A549 (cell line): Measurements from ENCODE around the gene TRIP11. TPM values are rescaled to one million over a fixed set of nuclear protein-coding genes. Genes with fewer than 3 reads are reported as not detected.

ENCODE experiments used
- ATAC-seq, 2 experiments: fragments of 200-7000 bp in 1 of 2; fragments of >200 bp in 1 of 2; cut with Nextera tagmentation in 1 of 2; cut with Tn5 transposase in 1 of 2; 3 replicates each; pipeline versions ENCODE4 v1.8.0 to v1.9.1; 2018 to 2020; ENCODE audit warnings: mild to moderate bottlenecking in 1 of 2, moderate library complexity in 1 of 2
- CTCF ChIA-PET: fragments of 300-600 bp; sonication (Branson Sonifier 250); formaldehyde crosslinking; extraction: SDS; loops from one replicate; lab custom pipeline; 2021; ENCODE audit warnings: antibody characterized with exemption, inconsistent platforms; lab: Yijun Ruan, JAX
- POLR2A ChIA-PET: fragments of 350-600 bp; formaldehyde crosslinking; extraction: SDS; loops from one replicate; lab custom pipeline; 2021; ENCODE audit warnings: antibody characterized with exemption, inconsistent platforms; lab: Yijun Ruan, JAX
- DNase-seq, 2 experiments: peaks; one replicate each; pipeline versions ENCODE4 v3.0.0 to v3.0.0-alpha.2; 2011 to 2016; ENCODE audit warnings: low read depth in 1 of 2, low spot score in 1 of 2
- FAIRE-seq: peaks from 2 replicates; lab custom pipeline; 2011; peaks lifted over from hg19 to GRCh38; lab: Jason Lieb, UNC
- H3K27ac ChIP-seq, 2 experiments: fragments of >200 bp; sonication (Bioruptor Twin); formaldehyde crosslinking; 3 replicates each; pipeline ENCODE4 v1.5.1; 2016 to 2017
- H3K4me1 ChIP-seq: fragments of >200 bp; sonication (Bioruptor Twin); formaldehyde crosslinking; 3 replicates; pipeline ENCODE4 v1.6.1; 2016
- H3K4me2 ChIP-seq: fragments of >200 bp; sonication (Bioruptor Twin); formaldehyde crosslinking; 3 replicates; pipeline ENCODE4 v1.6.1; 2016
- H3K4me3 ChIP-seq: fragments of >200 bp; sonication (Bioruptor Twin); formaldehyde crosslinking; 3 replicates; pipeline ENCODE4 v1.5.1; 2016
- H3K9me3 ChIP-seq: fragments of >200 bp; sonication (Bioruptor Twin); formaldehyde crosslinking; 3 replicates; pipeline ENCODE4 v1.6.1; 2016
- CBX2 ChIP-seq: fragments of 200-600 bp; sonication (generic); IDR thresholded peaks from 2 replicates; pipeline ENCODE4 v1.6.1; 2016; ENCODE audit warnings: low read depth, mild to moderate bottlenecking, borderline replicate concordance
- CBX8 ChIP-seq: fragments of 200-600 bp; sonication (generic); IDR thresholded peaks from 2 replicates; pipeline ENCODE4 v1.6.1; 2016
- CEBPB ChIP-seq, 2 experiments: fragments of >200 bp in 1 of 2; sonication (Bioruptor Twin) in 1 of 2; formaldehyde crosslinking in 1 of 2; IDR thresholded peaks; 2 replicates each; pipeline ENCODE4 v1.6.1; 2012 to 2016
- CHD2 ChIP-seq: fragments of 150-350 bp; IDR thresholded peaks from 2 replicates; pipeline ENCODE4 v1.6.1; 2014; ENCODE audit warnings: low read length; ENCODE audit not compliant: partially characterized antibody
- EHF ChIP-seq: fragments of 250-450 bp; sonication (Bioruptor Pico); IDR thresholded peaks from 2 replicates; pipeline ENCODE4 v1.5.0; 2020; ENCODE audit warnings: mild to moderate bottlenecking
- EHMT2 ChIP-seq: fragments of 200-600 bp; sonication (generic); IDR thresholded peaks from 2 replicates; pipeline ENCODE4 v1.6.1; 2016; ENCODE audit warnings: antibody characterized with exemption, low read depth, mild to moderate bottlenecking, moderate library complexity
- EP300 ChIP-seq, 2 experiments: fragments of >200 bp; sonication (Bioruptor Twin); formaldehyde crosslinking; IDR thresholded peaks; 2 replicates in 1 of 2; 3 replicates in 1 of 2; pipeline ENCODE4 v1.6.1; 2016 to 2017
- FOSB ChIP-seq: fragments of 250-450 bp; sonication (Bioruptor Pico); IDR thresholded peaks from 2 replicates; pipeline ENCODE4 v1.5.0; 2020; ENCODE audit warnings: mild to moderate bottlenecking, moderate library complexity
- HDAC2 ChIP-seq: fragments of 200-600 bp; sonication (generic); IDR thresholded peaks from 2 replicates; pipeline ENCODE4 v1.6.1; 2016
- HOXB5 ChIP-seq: fragments of 250-450 bp; sonication (Bioruptor Pico); IDR thresholded peaks from 2 replicates; pipeline ENCODE4 v1.5.0; 2020; ENCODE audit warnings: mild to moderate bottlenecking, moderate library complexity
- JUN ChIP-seq, 2 experiments: fragments of >200 bp; sonication (Bioruptor Twin); formaldehyde crosslinking; IDR thresholded peaks; 2 replicates in 1 of 2; 3 replicates in 1 of 2; pipeline ENCODE4 v1.6.1; 2016 to 2017
- KDM1A ChIP-seq: fragments of 200-600 bp; sonication (generic); IDR thresholded peaks from 2 replicates; pipeline ENCODE4 v1.6.1; 2016; ENCODE audit warnings: low read depth, mild to moderate bottlenecking
- KDM5A ChIP-seq: fragments of 200-600 bp; sonication (generic); IDR thresholded peaks from 2 replicates; pipeline ENCODE4 v1.6.1; 2016; ENCODE audit warnings: antibody characterized with exemption, mild to moderate bottlenecking
- MAFK ChIP-seq: fragments of 450-650 bp; IDR thresholded peaks from 2 replicates; pipeline ENCODE4 v1.6.1; 2014; ENCODE audit not compliant: partially characterized antibody
- POLR2A ChIP-seq: IDR thresholded peaks from 2 replicates; pipeline ENCODE4 v1.6.1; 2012; ENCODE audit warnings: mild to moderate bottlenecking, low read length
- POLR2AphosphoS2 ChIP-seq: conservative IDR thresholded peaks from 2 replicates; pipeline ENCODE4 v1.6.1; 2012; ENCODE audit warnings: low read length, improper control_type of control experiment, inconsistent platforms
- RNF2 ChIP-seq: fragments of 200-600 bp; sonication (generic); IDR thresholded peaks from 2 replicates; pipeline ENCODE4 v1.6.1; 2016; ENCODE audit warnings: low read depth, mild to moderate bottlenecking, antibody characterized with exemption, moderate library complexity, borderline replicate concordance
- SREBF2 ChIP-seq: fragments of 450-650 bp; IDR thresholded peaks from 2 replicates; pipeline ENCODE4 v1.6.1; 2014; ENCODE audit warnings: mild to moderate bottlenecking, moderate library complexity
- ZFP36 ChIP-seq: fragments of 450-650 bp; IDR thresholded peaks from 2 replicates; pipeline ENCODE4 v1.6.1; 2014; ENCODE audit warnings: borderline replicate concordance; ENCODE audit not compliant: partially characterized antibody
- WGBS: methylation state at CpG from one replicate; pipeline ENCODE4 v1.1.6; 2017; ENCODE audit errors: missing lambda C conversion rate; 5-methylcytosine and 5-hydroxymethylcytosine counted together
- polyA plus RNA-seq, 4 experiments: library from polyadenylated mRNA; depleted of rRNA in 3 of 4; stranded (reverse); fragments of >200 nt; fragmentation: RNase III in 1 of 4; extraction: RNeasy Plus Mini Kit Qiagen cat#74134 plus additional on column Dnase treatment in 1 of 4; gene quantifications; 2 replicates in 3 of 4; 3 replicates in 1 of 4; pipeline ENCODE4 v1.2.3, GENCODE V29; 2011 to 2017
- TF ChIP-seq, protein P1 (sequence below): fragments of 250-450 bp; sonication (Bioruptor Pico); IDR thresholded peaks from 2 replicates; pipeline ENCODE4 v1.5.0; 2020; ENCODE audit warnings: low read depth, mild to moderate bottlenecking, moderate library complexity
- TF ChIP-seq, protein P2 (sequence below): fragments of >200 bp; sonication (Bioruptor Twin); formaldehyde crosslinking; IDR thresholded peaks from 2 replicates; pipeline ENCODE4 v1.6.1; 2016
- TF ChIP-seq, protein P3 (sequence below): IDR thresholded peaks from 2 replicates; pipeline ENCODE4 v1.6.1; 2012

The TRIP11 gene
- polyA plus RNA-seq, 2 of the 4 experiments (the other 2 are of a cell fraction), result 7.9 to 26.8 TPM

DNA sequence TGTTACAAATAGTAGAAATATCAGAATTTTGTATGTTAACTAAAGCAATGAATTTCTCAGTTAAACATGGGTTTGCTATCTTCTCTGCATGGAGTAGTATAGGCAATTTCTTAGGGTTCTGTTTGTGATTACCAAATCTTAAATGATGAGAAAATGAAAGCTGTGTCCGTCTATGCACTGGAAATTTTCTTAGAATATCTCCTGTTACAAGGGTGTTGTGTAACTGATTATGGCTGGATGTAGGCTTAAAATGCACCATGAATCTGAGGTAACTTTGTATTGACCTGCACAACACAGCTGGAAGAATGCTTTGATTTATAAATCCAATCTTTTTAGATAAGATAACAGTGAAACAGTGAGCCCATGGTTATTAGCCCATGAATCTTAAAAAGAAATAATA lies 17.8 kb downstream of the TRIP11 start:
- POLR2A ChIA-PET, result no interaction called here
- Histone ChIP-seq H3K4me3 (no peak overlapping the region), H3K4me2 (no peak overlapping the region), H3K9me3 (no peaks in the 10 kb centered on the region), H3K27ac (no peak overlapping the region), H3K4me1 (0 out of 3 replicates have a peak, but pooled peaks cover 3% of the 10 kb centered on the region)
- no peak for DNase-seq
- FAIRE-seq, result no peak
- ATAC-seq, result no peak
- WGBS, result 85% methylated on average over 1 of the region's 1 CpG
- TF ChIP-seq JUN (IDR thresholded peaks at IDR 0.05), result no peak
- no peak for TF ChIP-seq CEBPB (IDR thresholded peaks at IDR 0.05)
- TF ChIP-seq CHD2, result no peak
- TF ChIP-seq POLR2AphosphoS2, result no peak
- TF ChIP-seq, protein P1, sequence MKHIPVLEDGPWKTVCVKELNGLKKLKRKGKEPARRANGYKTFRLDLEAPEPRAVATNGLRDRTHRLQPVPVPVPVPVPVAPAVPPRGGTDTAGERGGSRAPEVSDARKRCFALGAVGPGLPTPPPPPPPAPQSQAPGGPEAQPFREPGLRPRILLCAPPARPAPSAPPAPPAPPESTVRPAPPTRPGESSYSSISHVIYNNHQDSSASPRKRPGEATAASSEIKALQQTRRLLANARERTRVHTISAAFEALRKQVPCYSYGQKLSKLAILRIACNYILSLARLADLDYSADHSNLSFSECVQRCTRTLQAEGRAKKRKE (CRISPR knock-in tag), result no peak
- no peak for TF ChIP-seq POLR2A
- TF ChIP-seq SREBF2, result no peak
- TF ChIP-seq ZFP36, result no peak
- TF ChIP-seq, protein P2, sequence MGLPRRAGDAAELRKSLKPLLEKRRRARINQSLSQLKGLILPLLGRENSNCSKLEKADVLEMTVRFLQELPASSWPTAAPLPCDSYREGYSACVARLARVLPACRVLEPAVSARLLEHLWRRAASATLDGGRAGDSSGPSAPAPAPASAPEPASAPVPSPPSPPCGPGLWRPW, result no peak
- TF ChIP-seq EHF (CRISPR knock-in tag), result no peak
- TF ChIP-seq CBX8, result no peak
- TF ChIP-seq KDM5A, result no peak
- TF ChIP-seq CBX2, result no peak
- no peak for TF ChIP-seq MAFK
- CTCF ChIA-PET, result interaction anchor here (1.3 kb wide), 1 partner anchor 25 kb away, joined by 3 read pairs; no protein-coding TSS in a partner anchor

DNA sequence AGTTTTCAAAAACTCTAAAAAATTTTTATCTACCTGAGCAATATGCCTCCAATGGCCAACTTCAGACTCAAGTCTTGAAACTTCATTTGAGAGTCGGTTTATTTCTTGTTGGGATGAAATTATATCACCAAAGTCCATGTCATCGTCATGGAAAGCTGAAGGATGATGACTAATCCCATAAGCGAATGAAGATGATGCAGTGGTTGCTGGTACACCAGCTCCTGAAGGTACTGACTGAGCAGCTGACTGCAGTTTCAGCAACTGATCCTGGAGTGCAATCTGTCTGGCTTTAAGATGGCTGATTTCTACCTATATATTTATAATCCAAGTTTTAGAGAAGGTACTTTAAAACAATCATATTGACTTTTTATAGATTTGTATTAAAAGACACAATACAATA lies 18.3 kb downstream of the TRIP11 start:
- WGBS, result 91% methylated on average over 3 of the region's 3 CpGs
- DNase-seq, result no peak
- CTCF ChIA-PET, result interaction anchor here (0.6 kb wide), 2 partner anchors 24 to 113 kb away, joined by 3 to 4 read pairs; no protein-coding TSS in a partner anchor
- no peak overlapping the region for H3K4me3 ChIP-seq
- ATAC-seq, result no peak
- H3K4me2 ChIP-seq, result no peak overlapping the region
- POLR2A ChIA-PET, result no interaction called here
- H3K27ac ChIP-seq, result no peak overlapping the region
- H3K4me1 ChIP-seq, result 0 out of 3 replicates have a peak, but pooled peaks cover 3% of the 10 kb centered on the region
- no peak for FAIRE-seq
- H3K9me3 ChIP-seq, result no peaks in the 10 kb centered on the region
- no peak for TF ChIP-seq EHMT2
- no peak for TF ChIP-seq SREBF2
- TF ChIP-seq RNF2, result no peak
- TF ChIP-seq, protein P3, sequence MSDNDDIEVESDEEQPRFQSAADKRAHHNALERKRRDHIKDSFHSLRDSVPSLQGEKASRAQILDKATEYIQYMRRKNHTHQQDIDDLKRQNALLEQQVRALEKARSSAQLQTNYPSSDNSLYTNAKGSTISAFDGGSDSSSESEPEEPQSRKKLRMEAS, result no peak
- no peak for TF ChIP-seq FOSB (CRISPR knock-in tag)
- TF ChIP-seq ZFP36, result no peak
- TF ChIP-seq HOXB5 (CRISPR knock-in tag), result no peak
- TF ChIP-seq CEBPB (IDR thresholded peaks at IDR 0.05), result no peak
- TF ChIP-seq HDAC2, result no peak

DNA sequence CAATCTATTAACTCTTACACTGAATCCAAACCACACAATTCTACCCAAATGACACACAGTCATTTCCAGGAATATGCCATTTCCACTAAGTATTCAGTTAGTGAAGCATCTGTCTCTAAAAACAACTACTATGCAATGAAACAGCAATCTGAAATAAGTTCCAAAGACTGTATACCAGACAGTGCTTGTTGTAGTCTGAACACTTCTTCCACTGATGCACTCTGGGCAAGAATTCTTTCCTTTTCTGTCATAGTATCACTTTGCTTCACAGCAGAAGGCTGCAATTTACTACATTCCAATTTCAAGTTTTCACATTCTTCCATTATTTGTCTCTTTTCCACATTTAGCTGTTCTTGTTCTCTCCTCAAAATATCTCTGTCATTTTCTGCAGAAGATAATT lies 25.8 kb downstream of the TRIP11 start:
- TF ChIP-seq EP300 (IDR thresholded peaks at IDR 0.05) (no peak), KDM1A (no peak)
- H3K4me3 ChIP-seq, result no peak overlapping the region
- FAIRE-seq (peak; percentile 32), DNase-seq (no peak), ATAC-seq (no peak)
- H3K9me3 ChIP-seq, result no peaks in the 10 kb centered on the region
- H3K4me2 ChIP-seq, result no peak overlapping the region
- no peak overlapping the region for H3K27ac ChIP-seq
- H3K4me1 ChIP-seq, result no peaks in the 10 kb centered on the region
- ChIA-PET POLR2A (no interaction called here), CTCF (no interaction called here)
